IMR-90 (cell line): ENCODE results near the gene PRAME. TPM values are rescaled to one million over a fixed set of nuclear protein-coding genes. Genes with fewer than 3 reads are reported as not detected.

Experiments used
- ATAC-seq: fragments of 200-7000 bp; cut with Tn5 transposase; 2 replicates; pipeline ENCODE4 v1.9.1; 2020; ENCODE audit warnings: low read depth, mild to moderate bottlenecking, moderate library complexity
- BruUV-seq: library from RNA; stranded (reverse); fragments of 400-500 nt; replicated peaks from 2 replicates; lab custom pipeline; 2021; lab: Mats Ljungman, UMichigan
- CTCF ChIA-PET: fragments of 300-600 bp; formaldehyde crosslinking; extraction: SDS; loops from one replicate; lab custom pipeline; 2021; ENCODE audit warnings: antibody characterized with exemption; lab: Yijun Ruan, JAX
- POLR2A ChIA-PET: fragments of 300-600 bp; sonication (Branson Sonifier 250); formaldehyde crosslinking; loops from one replicate; lab custom pipeline; 2022; ENCODE audit warnings: antibody characterized with exemption; ENCODE audit not compliant: unreplicated experiment; lab: Charles Lee
- DNase-seq: peaks from one replicate; pipeline ENCODE4 v3.0.0; 2013
- H2AFZ ChIP-seq: replicated peaks from 2 replicates; pipeline ENCODE3; 2013; ENCODE audit warnings: low read length, mild to moderate bottlenecking; ENCODE audit not compliant: poor library complexity
- H2AK5ac ChIP-seq: 2 replicates; pipeline ENCODE4 v1.6.1; 2013; ENCODE audit warnings: low read depth, low read length, inconsistent platforms
- H2AK9ac ChIP-seq: replicated peaks from 2 replicates; pipeline ENCODE3; 2013; ENCODE audit warnings: mild to moderate bottlenecking, low read depth, low read length, moderate library complexity; ENCODE audit not compliant: poor library complexity
- H2BK120ac ChIP-seq: 2 replicates; pipeline ENCODE4 v1.6.1; 2013; ENCODE audit warnings: low read depth, low read length, inconsistent platforms
- H2BK15ac ChIP-seq: 3 replicates; pipeline ENCODE4 v1.6.1; 2013; ENCODE audit warnings: low read depth, low read length, inconsistent platforms
- H2BK20ac ChIP-seq: 2 replicates; pipeline ENCODE4 v1.6.1; 2013; ENCODE audit warnings: low read depth, mild to moderate bottlenecking, inconsistent platforms, low read length, moderate library complexity
- H2BK5ac ChIP-seq: 2 replicates; pipeline ENCODE4 v1.6.1; 2013; ENCODE audit warnings: mild to moderate bottlenecking, low read depth, low read length, inconsistent platforms; ENCODE audit not compliant: poor library complexity, severe bottlenecking
- H3K14ac ChIP-seq: replicated peaks from 2 replicates; pipeline ENCODE4 v1.6.1; 2013; ENCODE audit warnings: low read depth, low read length, inconsistent platforms
- H3K18ac ChIP-seq: 2 replicates; pipeline ENCODE4 v1.6.1; 2013; ENCODE audit warnings: low read depth, low read length, control low read depth
- H3K23ac ChIP-seq: 2 replicates; pipeline ENCODE4 v1.6.1; 2013; ENCODE audit warnings: low read depth, low read length, inconsistent platforms
- H3K27ac ChIP-seq: 2 replicates; pipeline ENCODE4 v1.5.1; 2013; ENCODE audit warnings: mild to moderate bottlenecking, control low read depth, low read length; ENCODE audit not compliant: insufficient read depth
- H3K27me3 ChIP-seq: 2 replicates; pipeline ENCODE4 v1.6.1; 2013; ENCODE audit warnings: low read length; ENCODE audit not compliant: control insufficient read depth, insufficient read depth
- H3K36me3 ChIP-seq: 2 replicates; pipeline ENCODE4 v1.6.1; 2013; ENCODE audit warnings: low read length, mixed read lengths; ENCODE audit not compliant: control insufficient read depth, insufficient read depth
- H3K4ac ChIP-seq: 2 replicates; pipeline ENCODE4 v1.6.1; 2013; ENCODE audit warnings: low read depth, low read length, inconsistent platforms
- H3K4me1 ChIP-seq: 2 replicates; pipeline ENCODE4 v1.6.1; 2013; ENCODE audit warnings: low read length, mixed read lengths; ENCODE audit not compliant: control insufficient read depth, insufficient read depth
- H3K4me2 ChIP-seq: 2 replicates; pipeline ENCODE4 v1.6.1; 2013; ENCODE audit warnings: low read depth, mild to moderate bottlenecking, control low read depth, low read length, moderate library complexity
- H3K4me3 ChIP-seq: 2 replicates; pipeline ENCODE4 v1.5.1; 2013; ENCODE audit warnings: low read depth, mild to moderate bottlenecking, control low read depth, low read length, moderate library complexity; ENCODE audit not compliant: insufficient read depth
- H3K56ac ChIP-seq: 2 replicates; pipeline ENCODE4 v1.6.1; 2013; ENCODE audit warnings: low read length, inconsistent platforms; ENCODE audit not compliant: insufficient read depth; ENCODE audit errors: extremely low read depth
- H3K79me1 ChIP-seq, 2 experiments: 2 replicates each; pipeline ENCODE4 v1.6.1; 2013; ENCODE audit warnings: low read length in 2 of 2, inconsistent platforms in 1 of 2, low read depth in 1 of 2
- H3K9ac ChIP-seq: 2 replicates; pipeline ENCODE4 v1.6.1; 2013; ENCODE audit warnings: low read depth, low read length, control low read depth
- H3K9me1 ChIP-seq: 2 replicates; pipeline ENCODE4 v1.6.1; 2013; ENCODE audit warnings: low read length, inconsistent platforms; ENCODE audit not compliant: insufficient read depth
- H3K9me3 ChIP-seq: 2 replicates; pipeline ENCODE4 v1.6.1; 2013; ENCODE audit warnings: low read length; ENCODE audit not compliant: control insufficient read depth, insufficient read depth
- H4K20me1 ChIP-seq: 2 replicates; pipeline ENCODE4 v1.6.1; 2013; ENCODE audit warnings: low read length, inconsistent platforms; ENCODE audit not compliant: insufficient read depth
- H4K5ac ChIP-seq: 2 replicates; pipeline ENCODE4 v1.6.1; 2013; ENCODE audit warnings: mild to moderate bottlenecking, low read depth, low read length, control low read depth
- H4K8ac ChIP-seq, 2 experiments: 2 replicates each; pipeline ENCODE4 v1.6.1; 2013; ENCODE audit warnings: low read depth in 2 of 2, low read length in 2 of 2, control low read depth in 1 of 2, inconsistent platforms in 1 of 2
- H4K91ac ChIP-seq: 2 replicates; pipeline ENCODE4 v1.6.1; 2013; ENCODE audit warnings: low read depth, low read length, inconsistent platforms; ENCODE audit not compliant: insufficient read depth
- BHLHE40 ChIP-seq: fragments of 150-350 bp; IDR thresholded peaks from 2 replicates; pipeline ENCODE4 v1.6.1; 2016; ENCODE audit warnings: mild to moderate bottlenecking, low read depth, low read length
- CEBPB ChIP-seq: IDR thresholded peaks from 2 replicates; pipeline ENCODE4 v1.6.1; 2012; ENCODE audit warnings: low read depth, low read length, improper control_type of control experiment
- CHD1 ChIP-seq: IDR thresholded peaks from 2 replicates; pipeline ENCODE4 v1.6.1; 2012; ENCODE audit warnings: low read depth, low read length, improper control_type of control experiment
- CTCF ChIP-seq: conservative IDR thresholded peaks from 2 replicates; pipeline ENCODE4 v1.5.1; 2012; ENCODE audit warnings: mild to moderate bottlenecking, low read depth, low read length, improper control_type of control experiment
- ELK1 ChIP-seq: fragments of 150-350 bp; IDR thresholded peaks from 2 replicates; pipeline ENCODE4 v1.6.1; 2016; ENCODE audit warnings: low read depth, mild to moderate bottlenecking, low read length, moderate library complexity, borderline replicate concordance
- MAFK ChIP-seq: IDR thresholded peaks from 2 replicates; pipeline ENCODE4 v1.6.1; 2012; ENCODE audit warnings: low read depth, low read length, improper control_type of control experiment
- MXI1 ChIP-seq: IDR thresholded peaks from 2 replicates; pipeline ENCODE4 v1.6.1; 2012; ENCODE audit warnings: low read depth, mild to moderate bottlenecking, low read length, moderate library complexity, borderline replicate concordance
- POLR2A ChIP-seq: IDR thresholded peaks from 2 replicates; pipeline ENCODE4 v1.6.1; 2012; ENCODE audit warnings: mild to moderate bottlenecking, low read depth, low read length
- RCOR1 ChIP-seq: IDR thresholded peaks from 2 replicates; pipeline ENCODE4 v1.6.1; 2012; ENCODE audit warnings: mild to moderate bottlenecking, low read length, improper control_type of control experiment; ENCODE audit not compliant: insufficient replicate concordance
- WGBS, 2 experiments: methylation state at CpG; one replicate each; pipeline versions ENCODE4 v1.1.5 to v1.1.7; 2013; ENCODE audit warnings: missing lambda C conversion rate in 2 of 2; ENCODE audit not compliant: insufficient read length in 1 of 2; ENCODE audit errors: extremely low coverage in 2 of 2; 5-methylcytosine and 5-hydroxymethylcytosine counted together
- dilution Hi-C: fragments of 300-500 bp; cut with HindIII; formaldehyde crosslinking; loops from one replicate; pipeline ENCODE4 v1.14.3; 2018; ENCODE audit warnings: low sequenced_read_pairs; ENCODE audit not compliant: unreplicated experiment
- in situ Hi-C: fragments of 300-500 bp; cut with MboI; formaldehyde crosslinking; loops from 3 replicates; pipeline ENCODE4 v1.14.3; 2019; ENCODE audit warnings: low sequenced_read_pairs, inconsistent platforms, mixed read lengths
- intact Hi-C: fragments of 100-400 bp; cut with micrococcal nuclease; formaldehyde crosslinking; loops from 2 replicates; pipeline ENCODE4 v1.10.0; 2022
- polyA plus RNA-seq, 3 experiments: library from polyadenylated mRNA; depleted of rRNA; stranded (reverse); fragments of >200 nt; gene quantifications; 2 replicates each; pipeline ENCODE4 v1.2.3, GENCODE V29; 2012; ENCODE audit warnings: low replicate concordance in 1 of 3
- total RNA-seq: library from RNA; depleted of rRNA; stranded (reverse); fragments of >200 nt; gene quantifications from 2 replicates; pipeline ENCODE4 v1.2.3, GENCODE V29; 2012

PRAME gene
- total and polyA plus RNA-seq, 2 of the 4 experiments (the other 2 are of a cell fraction) = not detected

- ChIA-PET CTCF (no interaction called here), POLR2A (no interaction called here)
- ATAC-seq = no peak
- no peak overlapping the region for H2BK20ac ChIP-seq
- H3K4me3 ChIP-seq = no peak overlapping the region
- WGBS, 2 experiments = no CpG with 5 or more reads among the region's 3 CpGs
- no peak overlapping the region for H4K91ac ChIP-seq
- no peaks in the 10 kb centered on the region for H3K4me1 ChIP-seq
- H4K8ac ChIP-seq = no peak overlapping the region
- no peak overlapping the region for H3K9ac ChIP-seq
- in situ Hi-C loops = no loop called here
- H3K56ac ChIP-seq = no peak overlapping the region
- no peak overlapping the region for H3K23ac ChIP-seq
- no peak overlapping the region for H3K14ac ChIP-seq
- H3K27ac ChIP-seq = no peak overlapping the region
- H2AFZ ChIP-seq = no peak overlapping the region
- dilution Hi-C loops = no loop called here
- TF ChIP-seq RCOR1 (no peak), BHLHE40 (no peak), CTCF (no peak), POLR2A (no peak), ELK1 (no peak), MXI1 (no peak), CEBPB (no peak), CHD1 (no peak), MAFK (no peak)
- H4K5ac ChIP-seq = no peak overlapping the region
- no peak for DNase-seq
- no peaks in the 10 kb centered on the region for H3K9me1 ChIP-seq
- H3K36me3 ChIP-seq = no peaks in the 10 kb centered on the region
- intact Hi-C loops = loop anchor here (5.0 kb wide), 2 partner anchors 122 to 373 kb away; no protein-coding TSS in a partner anchor
- no TSS peak for BruUV-seq
- H3K9me3 ChIP-seq = no peaks in the 10 kb centered on the region
- H3K4me2 ChIP-seq = no peak overlapping the region
- H3K4ac ChIP-seq = no peak overlapping the region
- H2AK5ac ChIP-seq = no peak overlapping the region
- no peak overlapping the region for H3K18ac ChIP-seq
- no peaks in the 10 kb centered on the region for H4K20me1 ChIP-seq
- no peak overlapping the region for H2BK15ac ChIP-seq
- peaks cover 4% of the 10 kb centered on the region; the same call in 1 of the 2 replicates for H3K27me3 ChIP-seq
- no peak overlapping the region for H2BK5ac ChIP-seq
- no peak overlapping the region for H2BK120ac ChIP-seq
- no peaks in the 10 kb centered on the region for H3K79me1 ChIP-seq
- H2AK9ac ChIP-seq = no peak overlapping the region
These were observed 25.7 kb upstream of the PRAME start for GRCh38 chr22:22584722-22585121.
